Adipocyte (in vitro differentiated cells): ENCODE results near the gene CCNG2.

ENCODE experiments used
- DNase-seq: peaks from one replicate; pipeline ENCODE4 v3.0.0-alpha.2; 2015; ENCODE audit warnings: low read depth
- H3K27me3 ChIP-seq: replicated peaks from 2 replicates; pipeline ENCODE4 v1.7.0; 2013; ENCODE audit warnings: mild to moderate bottlenecking, low read length, moderate library complexity; ENCODE audit not compliant: control insufficient read depth, insufficient read depth
- H3K36me3 ChIP-seq: 2 replicates; pipeline ENCODE4 v1.7.0; 2013; ENCODE audit warnings: low read length, mild to moderate bottlenecking, moderate library complexity; ENCODE audit not compliant: control insufficient read depth, insufficient read depth, severe bottlenecking
- H3K4me1 ChIP-seq: 2 replicates; pipeline ENCODE4 v1.7.0; 2013; ENCODE audit warnings: mild to moderate bottlenecking, low read length, moderate library complexity; ENCODE audit not compliant: control insufficient read depth, insufficient read depth
- H3K4me3 ChIP-seq: 2 replicates; pipeline ENCODE4 v1.7.0; 2013; ENCODE audit warnings: mild to moderate bottlenecking, low read length, moderate library complexity
- H3K9ac ChIP-seq: 2 replicates; pipeline ENCODE4 v1.7.0; 2013; ENCODE audit warnings: mild to moderate bottlenecking, low read length, moderate library complexity
- H3K9me3 ChIP-seq: 2 replicates; pipeline ENCODE4 v1.7.0; 2013; ENCODE audit warnings: mild to moderate bottlenecking, low read length, moderate library complexity; ENCODE audit not compliant: control insufficient read depth

CCNG2 gene

GRCh38 chr4:77209012-77209411 is 52.0 kb downstream of the CCNG2 start:
- no peaks in the 10 kb centered on the region for H3K36me3 ChIP-seq
- no peak overlapping the region for H3K4me3 ChIP-seq
- no peak overlapping the region for H3K9ac ChIP-seq
- no peak for DNase-seq
- peaks cover 74% of the 10 kb centered on the region for H3K27me3 ChIP-seq
- H3K9me3 ChIP-seq = no peaks in the 10 kb centered on the region
- no peaks in the 10 kb centered on the region for H3K4me1 ChIP-seq

GRCh38 chr4:77209936-77210335 is 52.9 kb downstream of the CCNG2 start:
- Histone ChIP-seq H3K4me1 (no peaks in the 10 kb centered on the region), H3K36me3 (no peaks in the 10 kb centered on the region), H3K27me3 (peaks cover 83% of the 10 kb centered on the region), H3K9ac (no peak overlapping the region), H3K4me3 (no peak overlapping the region), H3K9me3 (no peaks in the 10 kb centered on the region)
- no peak for DNase-seq

GRCh38 chr4:77215107-77215506 is 58.1 kb downstream of the CCNG2 start:
- H3K27me3 ChIP-seq = peaks cover 75% of the 10 kb centered on the region
- no peaks in the 10 kb centered on the region for H3K36me3 ChIP-seq
- H3K9ac ChIP-seq = no peak overlapping the region
- no peak overlapping the region for H3K4me3 ChIP-seq
- H3K9me3 ChIP-seq = no peaks in the 10 kb centered on the region
- DNase-seq = no peak
- H3K4me1 ChIP-seq = no peaks in the 10 kb centered on the region

GRCh38 chr4:77217526-77217925 is 60.5 kb downstream of the CCNG2 start:
- Histone ChIP-seq H3K36me3 (no peaks in the 10 kb centered on the region), H3K27me3 (peaks cover 55% of the 10 kb centered on the region), H3K9me3 (no peaks in the 10 kb centered on the region), H3K4me1 (peaks cover 15% of the 10 kb centered on the region), H3K4me3 (no peak overlapping the region), H3K9ac (no peak overlapping the region)
- DNase-seq = no peak

GRCh38 chr4:77219266-77219665 is 62.3 kb downstream of the CCNG2 start:
- Histone ChIP-seq H3K36me3 (no peaks in the 10 kb centered on the region), H3K27me3 (peaks cover 53% of the 10 kb centered on the region), H3K4me3 (no peak overlapping the region), H3K9me3 (no peaks in the 10 kb centered on the region), H3K4me1 (peaks cover 15% of the 10 kb centered on the region), H3K9ac (no peak overlapping the region)
- no peak for DNase-seq
